Smooth muscle cell (in vitro differentiated cells): ENCODE results near the gene C1orf122. TPM values are rescaled to one million over a fixed set of nuclear protein-coding genes. Genes with fewer than 3 reads are reported as not detected.

Source experiments
- DNase-seq: peaks from one replicate; lab custom pipeline; 2025; ENCODE audit not compliant: unreplicated experiment; lab: John Stamatoyannopoulos, UW
- H2AFZ ChIP-seq: fragments of 200-600 bp; sonication (generic); 2 replicates; pipeline ENCODE4 v1.6.0; 2016; ENCODE audit warnings: antibody characterized with exemption, low read depth, mild to moderate bottlenecking
- H3F3A ChIP-seq: fragments of 200-600 bp; sonication (generic); 2 replicates; pipeline ENCODE4 v1.6.0; 2017; ENCODE audit warnings: antibody characterized with exemption, low read depth
- H3K27ac ChIP-seq: fragments of 200-600 bp; sonication (generic); 2 replicates; pipeline ENCODE4 v1.5.1; 2016; ENCODE audit warnings: low read depth, mild to moderate bottlenecking
- H3K27me3 ChIP-seq: fragments of 200-600 bp; sonication (generic); 2 replicates; pipeline ENCODE4 v1.6.1; 2016; ENCODE audit warnings: low read depth, mild to moderate bottlenecking
- H3K36me3 ChIP-seq: fragments of 200-600 bp; sonication (generic); 2 replicates; pipeline ENCODE4 v1.5.1; 2016; ENCODE audit warnings: low read depth
- H3K4me1 ChIP-seq: fragments of 200-600 bp; sonication (generic); 2 replicates; pipeline ENCODE4 v1.5.1; 2016; ENCODE audit warnings: low read depth
- H3K4me2 ChIP-seq: fragments of 200-600 bp; sonication (generic); 2 replicates; pipeline ENCODE4 v1.6.0; 2016; ENCODE audit warnings: mild to moderate bottlenecking
- H3K4me3 ChIP-seq: fragments of 200-600 bp; sonication (generic); 2 replicates; pipeline ENCODE4 v1.5.1; 2016; ENCODE audit warnings: mild to moderate bottlenecking
- H3K79me2 ChIP-seq: fragments of 200-600 bp; sonication (generic); 2 replicates; pipeline ENCODE4 v1.6.0; 2016; ENCODE audit warnings: low read depth, mild to moderate bottlenecking
- H3K9ac ChIP-seq: fragments of 200-600 bp; sonication (generic); 2 replicates; pipeline ENCODE4 v1.6.0; 2016; ENCODE audit warnings: low read depth
- H3K9me3 ChIP-seq: fragments of 200-600 bp; sonication (generic); replicated peaks from 2 replicates; pipeline ENCODE4 v1.5.1; 2016; ENCODE audit warnings: low read depth
- H4K20me1 ChIP-seq: fragments of 200-600 bp; sonication (generic); 2 replicates; pipeline ENCODE4 v1.6.0; 2016; ENCODE audit warnings: low read depth
- WGBS: methylation state at CpG from one replicate; pipeline ENCODE4 v1.1.7; 2016; ENCODE audit warnings: low lambda C conversion rate; 5-methylcytosine and 5-hydroxymethylcytosine counted together
- polyA plus RNA-seq: library from polyadenylated mRNA; unstranded; fragments of >200 nt; fragmentation: Nextera tagmentation; extraction: Ambion mirVana; gene quantifications from 2 replicates; pipeline ENCODE4 v1.2.1, GENCODE V29; 2016
- total RNA-seq: library from RNA; depleted of rRNA; stranded (reverse); fragments of >200 nt; gene quantifications from 2 replicates; pipeline ENCODE4 v1.2.3, GENCODE V29; 2014
- TF ChIP-seq, protein P1 (sequence below): fragments of 200-600 bp; sonication (generic); IDR thresholded peaks from 2 replicates; pipeline ENCODE4 v1.5.1; 2017; ENCODE audit warnings: borderline replicate concordance, mild to moderate bottlenecking, antibody characterized with exemption; ENCODE audit not compliant: insufficient read depth, poor library complexity, severe bottlenecking

C1orf122 gene
- total RNA-seq (56.4 and 57.8 TPM in 2 replicates), polyA plus RNA-seq (140 and 143 TPM in 2 replicates)

DNA sequence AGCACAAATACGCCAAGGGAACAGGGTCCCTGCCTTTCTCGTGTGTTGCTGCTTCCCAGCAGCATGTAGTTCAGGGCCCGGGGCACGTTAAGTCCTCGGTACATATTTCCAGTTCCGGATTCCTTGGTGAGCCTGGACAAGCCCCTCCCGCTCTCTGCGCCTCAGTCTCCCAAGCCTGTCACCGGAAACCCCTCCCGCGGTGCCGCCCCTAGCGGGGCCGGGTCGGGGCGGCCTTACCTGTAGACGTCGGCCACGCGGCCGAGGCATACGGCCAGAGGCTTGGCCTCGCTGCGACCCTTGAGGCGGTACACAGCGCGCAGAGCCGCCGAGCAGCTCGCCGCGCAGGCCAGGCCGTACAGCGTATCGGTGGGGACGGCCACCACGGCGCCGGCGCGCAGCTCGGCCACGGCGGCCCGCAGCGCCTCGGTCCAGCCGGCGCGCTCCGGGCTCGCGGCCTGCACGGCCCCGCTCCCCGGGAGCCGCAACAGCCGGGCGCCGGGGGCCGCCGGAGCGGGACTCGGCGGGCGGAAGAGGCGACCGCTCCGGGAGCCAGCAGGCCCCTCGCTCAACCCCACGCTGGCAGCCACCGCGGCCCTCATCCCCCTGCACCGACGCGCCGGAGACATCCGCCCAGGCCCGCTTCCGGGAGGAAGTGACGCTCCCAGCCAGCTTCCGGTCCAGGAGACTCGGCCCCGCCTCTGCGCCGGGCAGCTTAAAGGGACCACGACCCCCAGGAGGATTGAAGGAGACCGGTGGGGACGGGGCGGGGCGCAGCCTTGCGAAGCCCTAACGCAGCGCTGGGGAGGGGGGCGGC is at the start of gene C1orf122, which contains the start of gene YRDC:
Gene C1orf122, plus strand, starts transcription at position 236 of the 814 bp plus-strand sequence. CDS start 615 bp downstream, outside the sequence.
Gene YRDC, minus strand, starts transcription at position 654 of the 814 bp plus-strand sequence. Its CDS starts 28 bp downstream, at position 626.
- peak; percentile 95 for DNase-seq
- Histone ChIP-seq H3K36me3 (peaks cover 11% of the 10 kb centered on the region), H3K4me2 (peak within 1 kb of the TSS; percentile 97), H3K4me1 (peaks cover 15% of the 10 kb centered on the region), H2AFZ (no peak within 1 kb of the TSS), H3K9ac (peak within 1 kb of the TSS; percentile 87), H3F3A (peaks cover 24% of the 10 kb centered on the region), H4K20me1 (peaks cover 47% of the 10 kb centered on the region), H3K9me3 (no peaks in the 10 kb centered on the region), H3K79me2 (peaks cover 25% of the 10 kb centered on the region), H3K27ac (peak within 1 kb of the TSS; percentile 83), H3K27me3 (no peaks in the 10 kb centered on the region), H3K4me3 (peak within 1 kb of the TSS; percentile 80)
- under 1% methylated on average over 76 of the region's 95 CpGs for WGBS
- TF ChIP-seq, protein P1, sequence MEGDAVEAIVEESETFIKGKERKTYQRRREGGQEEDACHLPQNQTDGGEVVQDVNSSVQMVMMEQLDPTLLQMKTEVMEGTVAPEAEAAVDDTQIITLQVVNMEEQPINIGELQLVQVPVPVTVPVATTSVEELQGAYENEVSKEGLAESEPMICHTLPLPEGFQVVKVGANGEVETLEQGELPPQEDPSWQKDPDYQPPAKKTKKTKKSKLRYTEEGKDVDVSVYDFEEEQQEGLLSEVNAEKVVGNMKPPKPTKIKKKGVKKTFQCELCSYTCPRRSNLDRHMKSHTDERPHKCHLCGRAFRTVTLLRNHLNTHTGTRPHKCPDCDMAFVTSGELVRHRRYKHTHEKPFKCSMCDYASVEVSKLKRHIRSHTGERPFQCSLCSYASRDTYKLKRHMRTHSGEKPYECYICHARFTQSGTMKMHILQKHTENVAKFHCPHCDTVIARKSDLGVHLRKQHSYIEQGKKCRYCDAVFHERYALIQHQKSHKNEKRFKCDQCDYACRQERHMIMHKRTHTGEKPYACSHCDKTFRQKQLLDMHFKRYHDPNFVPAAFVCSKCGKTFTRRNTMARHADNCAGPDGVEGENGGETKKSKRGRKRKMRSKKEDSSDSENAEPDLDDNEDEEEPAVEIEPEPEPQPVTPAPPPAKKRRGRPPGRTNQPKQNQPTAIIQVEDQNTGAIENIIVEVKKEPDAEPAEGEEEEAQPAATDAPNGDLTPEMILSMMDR = no peak

- H3K9me3 ChIP-seq = no peaks in the 10 kb centered on the region
- H3K4me3 ChIP-seq = no peak overlapping the region
- TF ChIP-seq, protein P1 = no peak
- no peak overlapping the region for H3K9ac ChIP-seq
- no peak for DNase-seq
- no peak overlapping the region for H3K4me2 ChIP-seq
- H3K27me3 ChIP-seq = peaks cover 87% of the 10 kb centered on the region
- WGBS = 84% methylated on average over 2 of the region's 2 CpGs
- H2AFZ ChIP-seq = no peak overlapping the region
- H3F3A ChIP-seq = no peaks in the 10 kb centered on the region
- H3K27ac ChIP-seq = no peak overlapping the region
- H4K20me1 ChIP-seq = no peaks in the 10 kb centered on the region
- H3K4me1 ChIP-seq = no peaks in the 10 kb centered on the region
- H3K79me2 ChIP-seq = no peaks in the 10 kb centered on the region
- no peaks in the 10 kb centered on the region for H3K36me3 ChIP-seq
These were observed 48.1 kb upstream of the C1orf122 start for GRCh38 chr1:37759451-37759850.

- Histone ChIP-seq H3K9ac (no peak overlapping the region), H2AFZ (no peak overlapping the region), H3K4me3 (no peak overlapping the region), H3K4me1 (no peaks in the 10 kb centered on the region), H3F3A (no peaks in the 10 kb centered on the region), H3K36me3 (no peaks in the 10 kb centered on the region), H3K27ac (no peak overlapping the region), H4K20me1 (no peaks in the 10 kb centered on the region), H3K79me2 (no peaks in the 10 kb centered on the region), H3K4me2 (no peak overlapping the region), H3K27me3 (peaks cover 91% of the 10 kb centered on the region), H3K9me3 (no peaks in the 10 kb centered on the region)
- 85% methylated on average over 64 of the region's 68 CpGs for WGBS
- no peak for DNase-seq
- TF ChIP-seq, protein P1 = no peak
These were observed 46.0 kb upstream of the C1orf122 start for GRCh38 chr1:37761416-37762095.
